HFF-Myc (cell line): ENCODE measurements around the gene PPP2R5A.

Experiments
- DNase-seq: peaks from one replicate; pipeline ENCODE4 v3.0.0-alpha.2; 2011; ENCODE audit warnings: low read depth; ENCODE audit errors: extremely low read depth
- H3K4me3 ChIP-seq: replicated peaks from 2 replicates; pipeline ENCODE4 v1.5.1; 2011; ENCODE audit warnings: low read depth, mild to moderate bottlenecking, control low read depth, low read length
- TF ChIP-seq, protein P1 (sequence below): IDR thresholded peaks from 2 replicates; pipeline ENCODE4 v1.5.1; 2012; ENCODE audit warnings: mild to moderate bottlenecking, low read depth, low read length, control low read depth; ENCODE audit errors: missing control alignments

Gene PPP2R5A

DNA sequence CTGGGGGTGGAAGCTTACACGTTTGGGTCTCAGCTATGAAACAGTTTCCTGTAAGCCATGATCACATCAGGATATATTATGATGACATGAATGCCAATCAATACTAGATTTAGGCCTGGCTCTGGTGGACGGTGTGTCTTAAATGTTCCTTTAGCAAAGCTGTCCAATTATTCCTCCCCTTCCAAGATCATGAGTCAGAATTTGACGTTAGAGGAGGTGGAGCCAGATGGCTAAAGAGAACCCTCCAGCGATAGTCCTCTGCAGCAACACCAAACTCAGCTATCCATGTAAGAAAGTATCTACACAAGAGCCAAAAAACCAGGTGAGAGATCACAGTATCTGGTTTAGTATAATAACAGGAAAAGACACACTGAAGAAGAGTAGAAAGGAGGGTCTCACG lies 81.7 kb downstream of the PPP2R5A start:
- DNase-seq, result no peak
- TF ChIP-seq, protein P1, sequence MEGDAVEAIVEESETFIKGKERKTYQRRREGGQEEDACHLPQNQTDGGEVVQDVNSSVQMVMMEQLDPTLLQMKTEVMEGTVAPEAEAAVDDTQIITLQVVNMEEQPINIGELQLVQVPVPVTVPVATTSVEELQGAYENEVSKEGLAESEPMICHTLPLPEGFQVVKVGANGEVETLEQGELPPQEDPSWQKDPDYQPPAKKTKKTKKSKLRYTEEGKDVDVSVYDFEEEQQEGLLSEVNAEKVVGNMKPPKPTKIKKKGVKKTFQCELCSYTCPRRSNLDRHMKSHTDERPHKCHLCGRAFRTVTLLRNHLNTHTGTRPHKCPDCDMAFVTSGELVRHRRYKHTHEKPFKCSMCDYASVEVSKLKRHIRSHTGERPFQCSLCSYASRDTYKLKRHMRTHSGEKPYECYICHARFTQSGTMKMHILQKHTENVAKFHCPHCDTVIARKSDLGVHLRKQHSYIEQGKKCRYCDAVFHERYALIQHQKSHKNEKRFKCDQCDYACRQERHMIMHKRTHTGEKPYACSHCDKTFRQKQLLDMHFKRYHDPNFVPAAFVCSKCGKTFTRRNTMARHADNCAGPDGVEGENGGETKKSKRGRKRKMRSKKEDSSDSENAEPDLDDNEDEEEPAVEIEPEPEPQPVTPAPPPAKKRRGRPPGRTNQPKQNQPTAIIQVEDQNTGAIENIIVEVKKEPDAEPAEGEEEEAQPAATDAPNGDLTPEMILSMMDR, result no peak

DNA sequence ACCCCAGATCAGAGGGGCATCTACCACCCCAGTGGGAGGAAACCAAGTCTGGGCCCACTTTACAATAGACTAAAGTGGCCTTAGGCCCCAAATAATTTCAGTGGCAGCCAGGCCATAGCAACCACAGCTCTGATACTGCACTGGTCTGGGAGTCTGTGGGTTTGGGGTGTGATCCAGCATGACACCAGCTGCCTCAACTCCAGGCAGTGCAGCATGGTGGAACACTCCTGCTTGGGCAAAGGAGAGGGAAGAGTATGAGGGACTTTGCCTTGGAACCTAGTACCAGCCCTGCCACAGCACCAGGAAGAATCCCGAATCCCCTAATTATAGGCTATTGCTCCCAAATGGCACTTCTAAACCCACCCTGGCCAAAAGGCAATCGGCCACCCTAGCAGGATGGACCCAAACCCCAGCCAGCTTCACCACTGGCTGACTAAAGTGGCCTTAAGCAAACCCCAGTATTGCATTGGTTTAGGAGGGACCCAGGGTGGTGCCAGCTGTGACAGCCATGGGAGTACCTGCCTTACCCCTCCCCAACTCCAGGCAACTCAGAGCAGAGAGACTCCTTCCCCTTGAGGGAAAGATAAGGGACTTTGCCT lies 82.4 kb downstream of the PPP2R5A start:
- no peak overlapping the region for H3K4me3 ChIP-seq
- TF ChIP-seq, protein P1, result no peak

More for the DNA sequence above, 81.7 kb downstream of the PPP2R5A start:
- no peak overlapping the region for H3K4me3 ChIP-seq

DNA sequence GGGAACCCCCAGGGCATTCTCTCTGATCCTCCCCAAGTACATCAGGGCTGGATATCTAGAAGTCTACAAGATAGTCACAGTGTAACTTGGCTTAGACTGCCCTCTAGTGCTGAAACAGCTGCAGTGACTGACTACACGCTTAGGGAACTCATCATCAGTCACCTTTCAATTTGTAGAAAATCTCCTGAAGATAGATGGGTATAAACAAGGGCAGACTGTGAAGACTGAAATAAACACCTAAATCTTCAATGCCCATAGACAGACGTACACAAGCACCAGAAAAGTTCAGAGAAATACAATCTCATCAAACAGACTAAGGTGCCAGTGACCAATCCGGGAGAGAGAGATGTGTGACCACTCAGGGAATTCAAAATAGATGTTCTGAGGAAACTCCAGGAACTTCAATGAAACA lies 82.9 kb downstream of the PPP2R5A start:
- DNase-seq, result peak; percentile 62
- H3K4me3 ChIP-seq, result no peak overlapping the region
- TF ChIP-seq, protein P1, result peak; percentile 96

More for the DNA sequence above, 82.4 kb downstream of the PPP2R5A start:
- no peak for DNase-seq

DNA sequence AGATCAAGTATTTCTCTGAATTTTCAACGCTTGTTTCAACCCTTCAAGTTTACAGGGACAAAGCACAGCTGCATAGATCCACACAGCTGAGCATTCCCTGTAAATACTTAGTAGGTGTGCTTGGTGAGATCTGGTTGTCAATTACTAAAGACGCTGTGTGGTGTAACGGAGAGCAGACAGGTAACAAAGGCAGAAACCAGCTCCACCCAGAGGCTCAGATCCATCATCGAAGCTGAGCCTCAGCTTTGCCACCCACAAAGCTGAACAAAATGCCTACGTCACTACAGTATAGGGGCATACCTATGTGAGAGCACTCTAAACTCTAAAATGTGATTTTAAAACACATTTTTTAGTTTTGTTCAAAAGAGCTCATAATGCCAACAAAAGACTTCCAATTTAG lies 90.8 kb downstream of the PPP2R5A start:
- TF ChIP-seq, protein P1, result no peak
- DNase-seq, result no peak
- no peak overlapping the region for H3K4me3 ChIP-seq

DNA sequence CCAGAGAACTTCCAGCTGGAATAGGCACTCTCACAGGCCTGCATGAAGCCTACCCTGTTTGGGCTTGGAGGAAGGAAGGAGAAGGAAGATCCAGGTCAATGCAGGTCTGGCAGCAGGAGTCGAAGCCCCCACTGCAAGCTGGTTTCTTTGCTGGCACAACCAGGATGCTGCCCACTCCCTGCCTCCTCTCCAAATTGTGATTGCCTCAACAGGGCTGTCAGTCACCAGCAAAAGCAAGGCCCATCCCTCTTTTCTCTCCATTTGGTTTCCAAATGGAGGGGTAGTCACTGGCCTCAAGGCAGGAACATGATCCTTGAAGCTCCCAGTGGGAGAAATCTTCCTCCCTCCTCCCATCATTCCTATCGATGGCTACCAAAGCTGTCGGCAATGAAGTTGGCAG lies 92.4 kb downstream of the PPP2R5A start:
- no peak for DNase-seq
- H3K4me3 ChIP-seq, result no peak overlapping the region
- TF ChIP-seq, protein P1, result no peak

DNA sequence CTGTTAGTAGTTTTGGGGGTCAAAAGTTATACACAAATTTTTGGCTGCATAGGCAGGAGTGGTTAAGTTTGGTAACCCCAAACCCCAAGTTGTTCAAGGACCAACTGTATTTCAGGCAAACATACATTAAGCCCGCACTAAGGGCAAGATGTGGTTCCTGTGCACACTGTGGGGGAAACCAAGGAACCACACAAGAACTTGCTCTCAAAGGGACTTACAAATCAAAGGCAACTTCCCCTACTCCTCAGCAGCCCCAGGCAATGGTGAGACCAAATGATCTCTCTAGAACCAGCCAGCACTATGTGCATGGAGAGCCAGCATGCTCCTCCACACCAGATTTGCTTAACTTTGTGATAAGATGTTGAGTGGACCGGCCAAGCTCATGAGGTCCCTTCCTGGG lies 94.2 kb downstream of the PPP2R5A start:
- no peak overlapping the region for H3K4me3 ChIP-seq
- no peak for DNase-seq
- TF ChIP-seq, protein P1, result no peak
